Amygdala (tissue), 56 donors: ENCODE data around the gene PCDHGC5.

Experiments
- DNase-seq, 56 donors: peaks; one replicate each; lab custom pipeline; 2025; lab: John Stamatoyannopoulos, UW

The PCDHGC5 gene

GRCh38 chr5:141490271-141490670 lies 1.4 kb downstream of the PCDHGC5 start:
- DNase-seq, result no peak

- no peak for DNase-seq
Measured at GRCh38 chr5:141490771-141491170, 1.9 kb downstream of the PCDHGC5 start.

- no peak for DNase-seq
Measured at GRCh38 chr5:141491323-141492167, 2.7 kb downstream of the PCDHGC5 start.

GRCh38 chr5:141492168-141492885 lies 3.4 kb downstream of the PCDHGC5 start:
- DNase-seq, result peak in 7 of 56 donors; percentile 30 to 48 (median 40)

DNA sequence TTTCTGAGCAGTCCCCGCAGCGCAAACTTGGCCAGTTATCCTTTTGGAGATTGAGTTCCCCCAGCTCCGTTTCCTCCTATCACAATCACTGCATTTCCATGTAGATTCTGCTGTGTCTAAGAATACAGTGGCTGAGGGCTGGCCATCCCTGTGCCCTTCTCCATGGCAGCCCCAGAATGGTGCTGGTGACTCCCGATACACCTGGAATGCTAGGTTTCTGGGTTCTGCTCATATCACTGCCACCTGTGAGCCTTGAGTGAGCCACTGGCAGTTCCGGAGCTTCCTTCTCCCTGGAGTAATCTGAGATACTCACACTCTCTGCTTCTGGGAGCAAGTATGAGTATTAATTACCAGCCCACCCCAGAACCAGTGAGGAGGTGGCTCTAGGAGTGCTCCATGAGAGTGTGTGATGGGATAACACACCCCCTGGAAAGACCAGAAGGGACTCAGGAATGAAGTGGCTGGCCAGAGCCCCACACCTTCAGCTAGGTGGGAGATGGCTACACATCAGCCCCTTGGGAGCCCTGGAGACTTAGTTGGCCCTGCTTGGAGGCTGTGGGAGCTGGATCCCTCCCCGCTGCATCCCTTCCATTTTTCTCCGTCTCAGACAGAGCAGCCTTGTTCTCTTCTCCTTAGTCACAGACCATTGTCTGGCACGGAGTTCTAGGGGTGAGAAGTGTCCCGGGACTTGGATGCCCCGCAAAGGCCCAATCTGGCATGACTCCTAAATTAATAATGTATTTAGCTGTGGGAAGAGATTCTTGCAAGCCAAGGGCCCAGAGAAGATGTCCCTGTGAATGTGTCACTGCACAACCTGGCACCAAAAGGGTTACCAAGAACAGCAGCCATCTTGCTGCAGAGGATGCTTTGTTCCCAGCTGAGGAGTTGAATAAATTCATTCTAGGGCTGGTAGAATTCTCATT lies 4.9 kb downstream of the PCDHGC5 start:
- DNase-seq, result peak in 39 of 56 donors; percentile 19 to 78 (median 51)

- DNase-seq, result peak in 9 of 56 donors; percentile 23 to 45 (median 36)
Measured at GRCh38 chr5:141494761-141495452, 6.0 kb downstream of the PCDHGC5 start.

DNA sequence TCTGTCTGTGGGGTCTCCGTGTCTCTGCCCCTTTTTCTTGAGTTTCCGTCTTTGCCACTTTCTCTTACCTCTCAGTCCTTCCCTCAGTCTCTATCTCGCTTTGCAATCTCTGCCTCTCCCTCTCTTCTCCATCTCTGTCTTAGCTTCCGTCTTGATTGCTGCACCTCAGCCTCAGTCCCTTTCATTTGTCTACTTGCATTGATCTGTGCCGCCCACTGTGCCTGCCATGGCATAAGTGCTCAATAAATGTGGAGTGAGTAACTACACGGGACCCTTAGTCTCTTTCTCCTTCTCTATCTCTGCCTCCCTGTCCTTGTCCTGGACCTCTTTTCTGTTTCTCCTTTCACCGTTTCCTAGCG lies 6.6 kb downstream of the PCDHGC5 start:
- DNase-seq, result no peak

GRCh38 chr5:141496038-141496437 lies 7.2 kb downstream of the PCDHGC5 start:
- peak in 1 of 56 donors; percentile 28 for DNase-seq

- no peak for DNase-seq
Measured at GRCh38 chr5:141501761-141502160, 12.9 kb downstream of the PCDHGC5 start.

GRCh38 chr5:141503681-141504080 lies 14.8 kb downstream of the PCDHGC5 start:
- no peak for DNase-seq

GRCh38 chr5:141504216-141504615 lies 15.3 kb downstream of the PCDHGC5 start:
- DNase-seq, result no peak

DNA sequence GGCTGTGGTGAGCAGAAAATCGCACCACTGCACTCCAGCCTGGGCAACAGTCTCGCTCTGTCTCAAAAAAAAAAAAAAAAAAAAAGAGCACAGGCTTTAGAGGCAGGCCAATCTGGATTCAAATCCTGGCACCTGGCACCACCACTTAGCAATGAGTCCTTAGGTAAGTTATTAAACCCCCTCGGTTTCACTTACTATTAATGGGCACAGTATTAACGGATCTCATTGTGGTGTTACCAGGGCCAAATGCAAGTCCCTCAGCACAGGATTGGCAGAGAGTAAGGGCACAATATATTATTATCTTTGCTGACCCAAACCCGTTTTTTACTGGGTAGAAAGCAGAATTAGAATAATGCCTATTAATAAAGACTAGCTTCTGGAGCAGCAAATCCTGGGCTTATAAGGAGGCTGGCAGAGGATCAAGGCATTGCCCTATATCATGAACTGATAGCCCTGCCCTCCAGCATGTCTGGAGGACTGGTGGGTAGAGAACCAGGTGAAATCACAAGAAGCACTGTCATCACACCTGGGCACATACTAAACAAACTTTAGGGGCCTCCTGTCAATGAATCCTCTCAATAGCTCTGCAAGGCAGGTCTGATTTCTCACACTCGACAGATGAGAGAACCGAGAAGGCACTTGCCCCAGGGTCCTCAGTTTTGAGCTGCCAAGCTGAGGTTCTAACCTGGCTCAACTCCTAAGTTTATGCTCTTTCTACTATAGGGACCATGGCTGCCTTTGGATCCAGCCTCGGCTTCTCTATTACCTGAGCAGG lies 17.7 kb downstream of the PCDHGC5 start:
- no peak for DNase-seq

GRCh38 chr5:141507387-141508091 lies 18.7 kb downstream of the PCDHGC5 start:
- no peak for DNase-seq

DNA sequence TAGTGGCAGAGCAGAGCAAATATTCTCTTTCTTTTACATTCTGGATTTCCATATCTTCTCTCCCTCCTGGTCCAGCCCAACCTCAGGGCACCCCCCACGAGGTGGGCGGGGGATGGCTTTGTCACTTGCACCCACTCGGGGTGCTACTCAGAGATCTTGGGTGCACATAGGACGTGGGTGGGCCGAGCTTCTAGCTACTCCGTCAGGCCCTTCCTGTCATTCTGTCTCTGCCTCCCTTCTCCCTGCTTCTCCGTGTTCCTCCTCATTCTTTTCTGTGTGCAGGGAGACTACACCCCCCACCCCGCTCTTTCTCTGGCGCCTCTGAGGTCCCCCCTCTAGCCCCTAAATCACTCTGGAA lies 19.5 kb downstream of the PCDHGC5 start:
- peak in 3 of 56 donors; percentile 39 to 64 (median 47) for DNase-seq

DNA sequence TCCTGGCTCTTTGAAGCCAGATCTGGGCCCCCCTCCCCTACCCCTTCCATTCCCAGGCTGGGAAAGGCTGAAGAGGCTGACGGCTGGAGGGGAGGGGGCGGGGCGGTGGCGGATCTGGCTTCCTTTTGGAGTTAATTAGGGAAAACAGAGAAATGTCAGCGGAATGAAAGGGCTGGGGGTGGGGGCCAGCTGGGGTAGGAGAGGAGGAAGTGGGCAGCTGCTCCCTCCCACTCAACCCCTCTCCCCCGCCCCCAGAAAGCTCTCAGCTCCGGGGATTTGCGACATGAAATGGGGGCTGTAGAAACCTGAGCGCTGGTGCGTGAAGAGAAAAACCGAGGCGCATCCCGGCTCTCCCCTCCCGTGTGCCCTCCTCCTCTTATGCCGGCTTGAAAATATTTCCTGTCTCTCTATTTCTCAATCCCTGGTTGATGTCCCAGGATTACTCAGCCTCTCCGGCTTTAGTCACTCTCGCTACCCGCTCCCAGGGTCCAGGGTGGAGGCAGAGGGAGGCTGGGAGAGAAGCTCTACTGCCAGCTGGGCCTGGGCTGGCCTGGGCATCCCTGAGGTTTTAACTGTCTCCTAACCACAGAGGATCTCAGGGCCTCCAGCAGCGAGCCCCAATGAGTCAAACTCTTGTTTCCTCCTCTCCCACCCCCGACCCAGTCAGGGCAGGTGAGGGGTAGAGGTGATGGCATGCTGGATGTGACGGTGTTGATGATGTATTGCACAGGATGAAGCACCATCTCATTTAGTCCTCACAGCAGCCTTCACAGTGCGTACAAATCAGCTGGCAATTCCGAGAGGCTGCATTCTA lies 20.1 kb downstream of the PCDHGC5 start:
- peak in 18 of 56 donors; percentile 27 to 73 (median 50) for DNase-seq

- no peak for DNase-seq
Measured at GRCh38 chr5:141510160-141510559, 21.3 kb downstream of the PCDHGC5 start.

DNA sequence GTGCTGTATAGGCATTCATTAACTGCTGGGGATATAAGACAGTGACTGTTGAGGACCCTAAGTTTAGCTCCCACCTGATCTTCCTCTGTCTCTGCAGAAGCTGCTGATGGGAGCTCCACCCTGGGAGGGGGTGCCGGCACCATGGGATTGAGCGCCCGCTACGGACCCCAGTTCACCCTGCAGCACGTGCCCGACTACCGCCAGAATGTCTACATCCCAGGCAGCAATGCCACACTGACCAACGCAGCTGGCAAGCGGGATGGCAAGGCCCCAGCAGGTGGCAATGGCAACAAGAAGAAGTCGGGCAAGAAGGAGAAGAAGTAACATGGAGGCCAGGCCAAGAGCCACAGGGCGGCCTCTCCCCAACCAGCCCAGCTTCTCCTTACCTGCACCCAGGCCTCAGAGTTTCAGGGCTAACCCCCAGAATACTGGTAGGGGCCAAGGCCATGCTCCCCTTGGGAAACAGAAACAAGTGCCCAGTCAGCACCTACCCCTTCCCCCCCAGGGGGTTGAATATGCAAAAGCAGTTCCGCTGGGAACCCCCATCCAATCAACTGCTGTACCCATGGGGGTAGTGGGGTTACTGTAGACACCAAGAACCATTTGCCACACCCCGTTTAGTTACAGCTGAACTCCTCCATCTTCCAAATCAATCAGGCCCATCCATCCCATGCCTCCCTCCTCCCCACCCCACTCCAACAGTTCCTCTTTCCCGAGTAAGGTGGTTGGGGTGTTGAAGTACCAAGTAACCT lies 22.1 kb downstream of the PCDHGC5 start:
- DNase-seq, result no peak
